NCI-H526 (cell line): ENCODE results near the gene NAV2.

Experiments used
- DNase-seq, 2 experiments: peaks; one replicate each; lab custom pipeline; 2025; lab: John Stamatoyannopoulos, UW

Gene NAV2

DNA sequence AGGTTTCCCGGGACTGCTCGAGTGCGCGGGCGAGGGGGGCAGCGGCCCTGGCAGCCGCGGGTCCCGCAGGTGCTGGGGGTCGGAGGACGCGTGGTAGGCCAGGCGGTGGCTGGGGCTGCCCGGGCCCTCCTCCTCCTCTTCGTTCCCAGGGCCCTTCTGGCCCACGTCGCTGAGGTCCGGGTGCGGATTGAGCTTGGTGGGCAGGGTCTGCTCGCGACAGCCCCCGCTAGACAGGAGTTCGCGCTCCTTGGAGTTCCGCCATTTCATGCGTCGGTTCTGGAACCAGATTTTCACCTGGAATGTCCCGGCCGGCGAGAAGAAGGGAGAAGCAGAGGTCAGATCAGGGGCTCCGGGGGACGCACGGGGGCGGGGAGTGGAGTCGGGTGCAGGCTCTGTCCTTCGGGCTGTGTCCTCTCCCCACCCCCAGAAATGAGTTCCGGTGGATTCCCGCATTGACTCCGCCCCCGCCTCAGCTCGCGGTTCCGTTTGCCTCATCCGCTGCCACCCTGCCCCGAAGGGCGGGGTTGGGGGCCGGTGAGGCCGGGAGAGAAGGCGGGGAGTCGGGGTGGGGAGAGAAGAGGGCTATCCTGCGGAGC, 443.7 kb downstream of the NAV2 start:
- DNase-seq, result no peak

DNA sequence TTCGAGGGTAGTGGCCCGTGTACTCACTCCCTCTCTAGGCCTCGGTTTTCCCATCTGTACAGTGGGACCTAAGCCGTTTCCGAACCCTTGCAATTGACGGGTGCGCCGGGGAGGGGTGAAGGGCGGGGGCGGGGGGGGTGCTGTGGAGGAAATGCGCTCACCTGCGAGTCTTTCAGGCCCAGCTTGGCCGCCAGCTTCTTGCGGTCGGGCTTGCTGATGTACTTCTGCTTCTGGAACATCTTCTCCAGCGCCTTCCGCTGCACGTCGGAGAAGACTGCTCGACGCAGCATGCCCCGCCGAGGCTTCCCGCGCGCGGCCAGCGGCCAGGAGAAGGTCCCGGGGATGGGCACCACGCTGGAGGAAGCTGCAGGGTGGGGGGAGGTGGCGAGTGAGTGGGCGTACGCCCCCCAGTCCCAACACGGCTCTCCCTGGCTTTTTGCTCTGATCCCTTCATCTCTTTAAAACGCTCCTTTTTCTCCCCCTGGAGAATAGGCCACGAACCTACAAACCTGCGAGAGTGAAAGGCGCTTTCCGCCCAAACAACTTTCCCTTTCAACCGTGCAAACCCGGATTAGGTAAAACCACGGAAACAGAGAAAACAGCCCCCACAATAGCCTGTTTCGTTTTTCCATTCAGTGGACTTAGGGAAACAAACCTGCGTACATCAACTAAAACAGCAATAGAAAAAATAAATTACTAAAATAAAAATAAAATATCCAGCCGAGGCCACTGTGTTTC, 444.4 kb downstream of the NAV2 start:
- DNase-seq, result peak in 1 of 2 experiments; percentile 23

DNA sequence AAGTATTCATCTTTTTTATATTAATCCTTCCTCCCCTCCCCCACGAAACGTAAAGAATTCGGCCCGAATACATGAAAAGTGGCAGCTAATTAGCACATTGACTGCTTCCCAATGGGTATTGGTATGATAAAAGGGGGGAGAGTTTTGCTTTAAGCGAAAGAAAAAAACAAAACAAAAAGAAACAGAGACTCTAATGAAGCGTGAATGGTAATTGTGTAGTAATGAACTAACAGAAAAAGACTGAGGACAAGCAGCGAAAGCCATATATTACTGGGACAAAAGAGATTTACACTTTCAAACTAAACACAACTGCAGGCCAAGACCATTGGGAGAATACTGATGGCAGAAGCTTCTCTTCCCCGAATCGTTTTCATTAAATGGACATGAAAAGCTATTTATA, 445.1 kb downstream of the NAV2 start:
- DNase-seq, result no peak

DNA sequence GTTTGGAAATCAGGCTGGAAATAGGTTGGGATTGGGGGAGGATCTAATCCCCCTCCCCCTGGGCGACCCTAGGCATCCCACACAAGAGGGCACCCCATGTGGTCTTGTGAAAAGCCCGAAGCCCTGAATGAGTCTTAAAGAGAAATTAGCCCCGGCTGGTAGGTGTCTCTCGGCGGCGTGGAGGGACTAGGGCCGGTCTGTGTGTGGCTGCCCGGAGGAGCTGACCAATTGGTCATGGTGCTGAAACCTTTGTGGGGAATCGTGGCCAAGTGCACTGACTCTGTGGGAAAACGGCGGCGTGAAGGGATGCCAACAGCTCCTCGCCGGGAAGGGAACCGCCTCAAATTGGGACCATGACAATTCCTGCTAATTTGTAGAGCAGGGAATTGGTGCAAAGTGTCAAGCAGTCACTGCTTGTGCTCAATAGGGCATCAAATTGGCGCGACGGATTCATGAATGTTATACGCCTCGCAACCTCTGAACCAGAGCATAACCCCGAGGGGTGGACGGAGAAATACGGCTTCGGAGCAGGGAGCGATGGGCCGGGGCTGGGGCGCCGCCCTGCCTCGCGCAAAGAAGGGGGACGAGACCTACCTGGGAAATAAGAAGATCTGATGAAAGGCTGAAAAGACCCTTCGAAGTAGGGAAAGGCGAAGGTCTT, 446.1 kb downstream of the NAV2 start:
- peak in 1 of 2 experiments; percentile 36 for DNase-seq

DNA sequence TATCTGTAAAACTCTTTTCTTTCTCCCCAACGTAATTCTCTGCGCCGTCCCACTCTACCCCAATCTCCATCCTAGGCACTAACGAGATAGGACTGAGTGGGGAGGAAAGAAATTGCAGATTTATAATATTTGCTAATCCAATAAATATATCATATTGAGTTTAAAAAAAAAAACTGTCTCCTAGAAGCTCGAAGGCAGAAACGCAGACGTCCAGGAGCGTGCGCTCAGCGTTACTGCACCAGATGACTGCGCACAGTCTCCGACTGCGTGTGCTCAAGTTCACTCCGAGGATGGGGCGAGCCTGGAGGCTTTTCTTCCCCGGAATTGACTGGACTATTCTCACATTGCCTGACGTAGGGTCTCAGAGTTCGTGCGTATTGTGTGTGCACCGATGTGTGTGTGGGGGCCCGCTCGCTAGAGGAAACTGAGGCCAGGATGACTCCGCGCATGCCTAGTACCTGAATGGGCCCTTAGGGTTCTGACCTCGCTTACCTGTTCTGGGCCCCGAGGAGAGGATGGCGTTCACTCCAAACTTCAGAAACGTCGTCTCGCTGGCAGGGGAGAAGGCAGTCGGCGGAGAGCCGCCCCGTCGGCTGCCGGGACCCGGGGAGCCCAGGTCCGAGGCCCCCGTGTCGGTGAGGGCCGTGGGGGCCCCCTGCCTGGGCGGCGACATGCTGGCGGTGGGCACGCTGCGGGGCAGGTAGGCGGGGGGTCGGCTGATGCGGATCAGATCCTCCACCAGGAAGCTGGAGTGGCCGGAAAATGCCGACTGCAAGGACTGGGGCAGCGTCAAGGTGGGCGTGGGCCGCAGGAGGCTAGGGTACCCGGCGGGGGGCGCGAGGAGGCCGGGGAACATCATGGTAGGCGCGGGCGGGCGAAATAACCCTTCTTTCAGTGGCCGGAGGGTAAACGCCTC, 447.1 kb downstream of the NAV2 start:
- DNase-seq, result peak in 1 of 2 experiments; percentile 46

DNA sequence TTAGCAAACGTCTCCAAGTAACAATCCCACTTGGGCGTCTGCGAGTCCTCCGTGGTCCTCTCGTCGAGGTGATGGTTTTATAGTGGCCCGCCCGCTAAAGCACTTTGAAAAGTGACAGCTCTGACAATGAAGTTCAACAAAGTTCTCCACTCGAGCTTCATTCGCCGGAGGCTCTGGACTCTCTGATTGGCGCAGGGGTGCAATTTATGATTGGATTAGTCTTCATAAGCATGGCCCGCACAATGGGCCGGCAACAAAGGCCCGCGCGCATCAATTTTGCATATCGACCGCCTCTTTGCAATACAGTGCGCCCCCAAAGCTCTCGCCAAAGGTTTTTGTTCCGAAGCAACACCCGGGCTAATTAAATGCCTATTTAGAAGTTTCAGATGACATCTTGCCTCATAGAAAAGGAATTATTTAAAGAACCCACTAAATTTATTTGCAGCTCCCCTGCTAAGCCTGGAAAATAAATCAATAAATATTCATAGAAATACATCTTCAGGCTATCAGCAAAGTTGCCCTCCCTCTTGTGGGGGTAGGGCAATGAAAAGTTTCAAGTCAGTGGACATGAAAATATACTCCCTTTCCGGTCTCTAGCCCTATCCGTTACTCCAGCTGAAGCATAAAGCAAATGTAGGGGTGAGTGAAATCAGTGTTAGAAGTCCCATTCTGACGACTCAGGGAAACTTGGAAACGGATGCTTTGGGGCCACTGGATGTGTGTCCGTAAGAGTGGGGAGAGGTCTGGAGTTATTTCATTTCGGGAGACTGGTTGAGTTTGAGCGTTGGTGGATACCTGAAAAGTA, 448.0 kb downstream of the NAV2 start, which contains the start of gene DBX1:
Gene DBX1 (minus strand): TSS at position 51 of the 805 bp plus-strand sequence. CDS start 151 bp downstream, outside the sequence.
- DNase-seq, result peak in 1 of 2 experiments; percentile 45

DNA sequence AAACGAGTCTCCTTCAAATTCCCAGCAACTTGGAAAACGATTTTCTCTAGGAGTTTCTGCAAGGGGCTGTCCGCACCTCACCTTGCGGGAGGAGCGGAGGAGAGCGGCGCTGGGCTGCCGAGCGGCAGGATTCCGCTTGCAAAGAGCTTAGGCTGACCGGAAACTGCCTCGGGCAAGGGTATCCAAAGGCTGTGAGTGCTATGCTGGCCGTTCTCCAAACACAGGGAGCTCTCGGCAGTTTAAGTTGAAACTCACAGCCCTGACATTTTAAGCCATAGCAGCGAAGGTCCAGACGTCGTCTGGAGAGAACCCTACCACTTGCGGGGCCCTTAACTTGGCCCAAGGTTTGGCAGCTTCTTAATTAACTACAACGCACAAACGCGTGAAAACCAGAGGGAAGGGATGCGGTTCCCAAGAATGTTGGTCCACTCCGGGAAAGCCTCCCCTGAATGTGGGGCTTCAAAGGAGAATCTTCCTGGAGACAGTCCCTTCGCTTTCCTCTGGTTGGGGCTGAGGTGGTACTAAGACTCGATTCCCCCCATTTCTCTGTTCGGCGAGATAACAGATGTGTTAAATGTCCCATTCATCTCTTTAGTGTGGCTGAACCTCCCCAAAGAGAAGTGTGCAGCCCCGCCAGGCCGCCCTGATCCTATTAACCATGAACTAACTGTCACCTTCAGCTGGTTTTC, 448.7 kb downstream of the NAV2 start:
- peak in 1 of 2 experiments; percentile 55 for DNase-seq

DNA sequence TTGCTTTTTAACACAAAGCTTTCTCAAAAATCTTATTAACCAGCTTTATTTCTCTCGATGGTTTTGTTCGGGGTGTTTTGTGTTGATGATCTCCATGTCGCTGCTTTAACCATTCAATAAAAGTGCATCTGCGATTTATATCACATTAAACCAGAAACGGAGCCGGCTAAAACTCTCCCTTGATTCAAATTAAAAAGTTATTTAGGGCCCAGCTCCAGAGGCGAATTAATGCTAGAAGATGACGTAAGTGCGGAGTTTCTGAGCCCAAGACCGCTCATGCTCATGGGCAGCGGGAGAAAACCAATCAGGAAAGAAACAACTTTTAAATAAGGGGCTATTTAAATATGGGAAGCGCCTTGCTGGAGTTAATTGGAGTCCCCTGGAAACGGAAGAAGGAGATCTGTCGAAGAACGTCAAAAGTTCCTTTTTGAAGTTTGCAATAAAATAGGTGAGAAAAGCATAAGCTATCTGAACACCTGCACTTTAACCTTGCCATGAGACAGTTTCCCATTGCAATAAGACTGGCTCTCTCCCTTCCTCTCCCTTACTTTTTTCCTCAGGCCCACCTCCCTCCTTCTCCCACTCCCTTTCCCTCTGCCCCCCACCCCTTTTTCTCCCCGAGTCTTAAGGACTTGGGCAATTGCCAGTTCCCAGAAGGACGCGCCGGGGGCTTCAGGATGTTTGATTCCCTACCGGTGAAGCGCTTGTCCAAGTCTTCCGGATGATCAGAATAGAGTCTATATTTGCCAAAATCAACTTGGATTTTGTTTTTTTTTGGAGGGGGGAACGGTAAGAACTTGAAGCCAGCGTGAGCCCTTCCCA, 449.5 kb downstream of the NAV2 start:
- peak in 1 of 2 experiments; percentile 28 for DNase-seq

DNA sequence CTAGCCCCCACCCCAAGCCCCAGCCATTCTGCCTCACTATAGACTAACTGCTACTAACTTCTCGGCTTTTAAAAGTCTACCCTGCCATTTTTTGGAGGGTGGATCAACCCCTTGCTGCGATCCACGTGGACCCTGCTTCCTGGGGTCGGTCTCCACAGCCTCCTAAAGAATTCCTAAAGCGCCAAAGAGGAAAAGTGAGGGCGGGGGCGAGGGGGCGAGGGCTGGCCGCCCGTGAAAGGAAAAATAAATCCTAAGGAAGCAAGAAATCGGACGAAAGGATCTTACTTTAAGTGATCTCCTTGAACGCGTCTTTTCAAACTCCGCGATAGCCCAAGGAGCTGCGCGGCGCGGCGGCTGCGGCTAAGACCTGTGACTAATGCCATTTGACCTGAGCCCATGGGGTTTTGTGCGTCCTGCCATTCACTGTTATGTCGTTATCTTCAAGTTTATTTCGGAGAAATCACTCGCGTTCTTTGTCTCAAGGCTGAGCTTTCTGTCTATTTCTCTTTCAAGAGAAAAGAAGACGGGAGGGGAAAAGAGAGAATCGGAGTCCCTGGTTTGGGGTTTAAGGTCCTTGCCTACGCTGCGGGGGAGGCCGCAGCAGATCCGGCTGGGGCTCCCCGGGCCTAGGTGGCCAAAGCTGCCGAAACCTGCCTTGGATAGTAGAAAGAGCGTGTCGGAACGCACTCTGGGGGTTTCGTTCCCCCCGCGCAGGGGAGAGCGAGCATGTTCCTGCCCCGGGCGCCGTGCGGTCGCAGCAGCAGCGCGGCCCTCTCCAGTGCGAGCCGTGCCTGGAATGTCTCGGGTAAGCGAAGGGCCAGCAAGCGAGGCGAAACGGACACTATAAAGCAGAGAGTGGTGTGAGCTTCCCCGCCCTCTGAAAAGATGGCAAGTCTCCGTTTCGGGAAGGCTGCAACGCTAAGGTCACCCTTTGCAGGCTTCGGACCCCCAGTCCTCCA, 450.5 kb downstream of the NAV2 start:
- peak in 1 of 2 experiments; percentile 65 for DNase-seq

DNA sequence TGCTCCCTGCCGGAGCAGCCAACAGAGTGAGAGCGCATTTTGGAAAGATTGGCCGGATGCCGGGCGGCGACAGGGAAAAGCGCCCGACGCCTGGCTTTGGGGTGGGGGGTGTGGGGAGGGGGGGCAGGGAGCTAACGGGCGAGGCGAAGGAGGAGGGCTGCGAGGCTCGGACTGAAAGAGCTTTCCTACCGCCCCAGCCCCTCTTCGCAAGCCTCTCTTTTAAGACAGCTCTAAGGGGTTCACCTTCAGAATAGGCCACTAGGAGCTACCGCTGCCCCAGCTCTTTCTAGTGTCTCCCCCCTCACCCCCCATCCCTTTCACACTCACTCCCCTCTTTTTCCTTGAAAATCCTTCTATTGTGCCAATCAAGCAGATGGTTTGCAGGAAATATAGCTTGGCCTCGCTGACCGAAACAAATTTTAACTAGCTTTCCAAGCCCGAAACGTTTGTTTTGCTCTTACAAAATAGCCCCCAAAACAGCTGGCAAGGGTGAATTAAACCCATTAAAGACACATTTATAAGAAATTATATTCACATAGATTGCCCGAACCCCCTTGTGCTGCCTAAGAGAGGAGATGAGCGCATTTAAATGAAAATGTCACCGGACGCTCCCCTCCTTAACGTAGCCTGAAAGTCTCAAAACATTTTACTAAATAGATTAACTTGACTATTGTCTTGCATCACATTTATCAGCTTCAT, 451.3 kb downstream of the NAV2 start:
- DNase-seq, result no peak
